A673 (cell line): ENCODE data around the gene RNF13. TPM values are rescaled to one million over a fixed set of nuclear protein-coding genes. Genes with fewer than 3 reads are reported as not detected.

Experiments used
- BruUV-seq: library from RNA; stranded (reverse); fragments of 400-500 nt; replicated peaks from 2 replicates; lab custom pipeline; 2021; lab: Mats Ljungman, UMichigan
- CTCF ChIA-PET: fragments of 300-600 bp; sonication (Branson Sonifier 250); formaldehyde crosslinking; loops from one replicate; lab custom pipeline; 2022; ENCODE audit warnings: antibody characterized with exemption; lab: Charles Lee
- POLR2A ChIA-PET: fragments of 300-600 bp; sonication (Branson Sonifier 250); formaldehyde crosslinking; loops from one replicate; lab custom pipeline; 2022; ENCODE audit warnings: antibody characterized with exemption; ENCODE audit not compliant: low non-redundant PET; lab: Charles Lee
- DNase-seq: peaks from one replicate; pipeline ENCODE4 v3.0.0-alpha.2; 2015; ENCODE audit warnings: low spot score
- H3K27ac ChIP-seq: fragments of 200-600 bp; sonication (generic); 2 replicates; pipeline ENCODE4 v1.5.1; 2016; ENCODE audit warnings: mixed run types, low read depth, mild to moderate bottlenecking, mixed read lengths, antibody characterized with exemption, low read length; ENCODE audit not compliant: poor library complexity, severe bottlenecking
- H3K27me3 ChIP-seq: fragments of 200-600 bp; sonication (generic); replicated peaks from 2 replicates; pipeline ENCODE4 v1.6.1; 2017; ENCODE audit warnings: mixed run types, low read depth, mild to moderate bottlenecking, mixed read lengths, antibody characterized with exemption, low read length; ENCODE audit not compliant: insufficient read depth, poor library complexity
- H3K36me3 ChIP-seq: fragments of 200-600 bp; sonication (generic); 2 replicates; pipeline ENCODE4 v1.6.1; 2016; ENCODE audit warnings: mixed run types, mild to moderate bottlenecking, mixed read lengths, antibody characterized with exemption, low read length; ENCODE audit not compliant: insufficient read depth, poor library complexity, severe bottlenecking
- H3K4me1 ChIP-seq: fragments of 200-600 bp; sonication (generic); 2 replicates; pipeline ENCODE4 v1.6.1; 2017; ENCODE audit warnings: mixed run types, mild to moderate bottlenecking, mixed read lengths, antibody characterized with exemption, low read length; ENCODE audit not compliant: insufficient read depth, poor library complexity, severe bottlenecking
- H3K4me3 ChIP-seq: fragments of 200-600 bp; sonication (generic); 2 replicates; pipeline ENCODE4 v1.5.1; 2016; ENCODE audit warnings: low read depth, mixed run types, mild to moderate bottlenecking, mixed read lengths, low read length; ENCODE audit not compliant: poor library complexity, severe bottlenecking
- H3K9me3 ChIP-seq: fragments of 200-600 bp; sonication (generic); 2 replicates; pipeline ENCODE4 v1.6.1; 2016; ENCODE audit warnings: mixed run types, low read depth, mild to moderate bottlenecking, mixed read lengths, antibody characterized with exemption, low read length; ENCODE audit not compliant: poor library complexity, severe bottlenecking
- CTCF ChIP-seq: fragments of 300-800, 200-600 bp; sonication (generic); conservative IDR thresholded peaks from 2 replicates; pipeline ENCODE4 v1.5.1; 2017; ENCODE audit warnings: low read depth, mild to moderate bottlenecking, antibody characterized with exemption, low read length, moderate library complexity, mixed read lengths
- EZH2 ChIP-seq: fragments of 200-600 bp; sonication (generic); IDR thresholded peaks from 2 replicates; pipeline ENCODE4 v1.6.1; 2017; ENCODE audit warnings: borderline replicate concordance, low read depth, mild to moderate bottlenecking, mixed read lengths, antibody characterized with exemption, low read length; ENCODE audit not compliant: poor library complexity, severe bottlenecking
- intact Hi-C: fragments of 100-400 bp; cut with micrococcal nuclease; formaldehyde crosslinking; loops from one replicate; pipeline ENCODE4 v1.10.0; 2022; ENCODE audit not compliant: unreplicated experiment
- total RNA-seq: library from RNA; stranded (reverse); gene quantifications from 2 replicates; pipeline ENCODE4 v1.2.3, GENCODE V29; 2021

RNF13 gene
- total RNA-seq, 1 experiment from 2014 or later, result 21.7 TPM

- DNase-seq, result peak; percentile 7
- BruUV-seq, result no TSS peak
Measured at GRCh38 chr3:149886957-149887356, 73.9 kb downstream of the RNF13 start.

GRCh38 chr3:149891621-149892020 lies 78.6 kb downstream of the RNF13 start:
- H3K4me3 ChIP-seq, result no peak overlapping the region
- TF ChIP-seq EZH2, result no peak
- TF ChIP-seq CTCF, result no peak
- BruUV-seq, result no TSS peak
- CTCF ChIA-PET, result no interaction called here
- H3K27ac ChIP-seq, result no peak overlapping the region
- POLR2A ChIA-PET, result no interaction called here
- H3K27me3 ChIP-seq, result no peaks in the 10 kb centered on the region
- intact Hi-C loops, result no loop called here
- H3K9me3 ChIP-seq, result no peaks in the 10 kb centered on the region
- DNase-seq, result no peak
- no peaks in the 10 kb centered on the region for H3K4me1 ChIP-seq
- no peaks in the 10 kb centered on the region for H3K36me3 ChIP-seq

More at GRCh38 chr3:149886957-149887356, 73.9 kb downstream of the RNF13 start:
- intact Hi-C loops, result no loop called here
- H3K36me3 ChIP-seq, result no peaks in the 10 kb centered on the region
- CTCF ChIA-PET, result no interaction called here
- no peaks in the 10 kb centered on the region for H3K4me1 ChIP-seq
- no peak overlapping the region for H3K4me3 ChIP-seq
- H3K9me3 ChIP-seq, result no peaks in the 10 kb centered on the region
- POLR2A ChIA-PET, result no interaction called here
- TF ChIP-seq CTCF (no peak), EZH2 (no peak)
- H3K27ac ChIP-seq, result no peak overlapping the region
- no peaks in the 10 kb centered on the region for H3K27me3 ChIP-seq

DNA sequence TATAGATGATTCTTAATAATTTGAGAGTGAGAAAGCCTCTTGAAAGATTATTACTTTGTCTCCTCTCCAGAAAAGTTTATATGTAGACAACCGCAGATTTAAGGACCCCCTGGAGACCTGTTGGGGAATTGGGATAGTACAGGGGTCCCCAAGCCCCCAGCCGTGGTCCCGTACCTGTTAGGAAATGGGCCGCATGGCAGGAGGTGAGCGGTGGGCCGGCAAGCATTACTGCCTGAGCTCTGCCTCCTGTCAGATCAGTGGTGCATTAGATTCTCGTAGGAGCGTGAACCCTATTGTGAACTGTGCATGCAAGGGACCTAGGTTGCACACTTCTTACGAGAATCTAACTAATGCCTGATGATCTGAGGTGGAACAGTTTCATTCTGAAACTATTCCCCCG lies 79.4 kb downstream of the RNF13 start:
- BruUV-seq, result no TSS peak
- no peaks in the 10 kb centered on the region for H3K27me3 ChIP-seq
- no peaks in the 10 kb centered on the region for H3K9me3 ChIP-seq
- no peak for DNase-seq
- POLR2A ChIA-PET, result no interaction called here
- H3K4me1 ChIP-seq, result no peaks in the 10 kb centered on the region
- no peaks in the 10 kb centered on the region for H3K36me3 ChIP-seq
- no peak overlapping the region for H3K4me3 ChIP-seq
- CTCF ChIA-PET, result no interaction called here
- no peak overlapping the region for H3K27ac ChIP-seq
- TF ChIP-seq CTCF (no peak), EZH2 (no peak)
- intact Hi-C loops, result no loop called here
